Heart left ventricle (tissue), 16 donors: ENCODE data around the gene C6orf118. TPM values are rescaled to one million over a fixed set of nuclear protein-coding genes. Genes with fewer than 3 reads are reported as not detected.

Experiments used
- ATAC-seq, 4 donors: fragments of 200-7000 bp; cut with Tn5 transposase; one replicate each; pipeline ENCODE4 v1.9.1; 2020 to 2022; ENCODE audit warnings: moderate library complexity in 4 of 4, mild to moderate bottlenecking in 3 of 4, moderate number of reproducible peaks in 1 of 4
- DNase-seq, 5 donors: peaks; one replicate each; pipeline ENCODE4 v3.0.0-alpha.2; 2020
- H3K27ac ChIP-seq, 12 donors: fragments of 200-600 bp; sonication (generic) in 4 of 12; one replicate each; pipeline versions ENCODE4 v1.5.0 to v1.8.0; 2016 to 2022; ENCODE audit warnings: mild to moderate bottlenecking in 2 of 12
- H3K27me3 ChIP-seq, 9 donors: fragments of 200-600 bp; sonication (generic) in 2 of 9; one replicate each; pipeline versions ENCODE4 v1.5.1 to v1.8.0; 2016 to 2022; ENCODE audit warnings: mild to moderate bottlenecking in 3 of 9
- H3K36me3 ChIP-seq, 9 donors: fragments of 200-600 bp; sonication (generic) in 2 of 9; one replicate each; pipeline versions ENCODE4 v1.5.0 to v1.8.0; 2018 to 2022; ENCODE audit warnings: mild to moderate bottlenecking in 2 of 9
- H3K4me1 ChIP-seq, 12 donors: fragments of 200-600 bp; sonication (generic) in 4 of 12; one replicate each; pipeline versions ENCODE4 v1.5.0 to v1.8.0; 2016 to 2022; ENCODE audit warnings: mild to moderate bottlenecking in 3 of 12
- H3K4me3 ChIP-seq, 12 donors: fragments of 200-600 bp; sonication (generic) in 4 of 12; one replicate each; pipeline versions ENCODE4 v1.5.0 to v1.8.0; 2017 to 2022; ENCODE audit warnings: mild to moderate bottlenecking in 9 of 12, moderate library complexity in 4 of 12
- H3K9me3 ChIP-seq, 12 donors: fragments of 200-600 bp; sonication (generic) in 4 of 12; one replicate each; pipeline versions ENCODE4 v1.5.0 to v1.8.0; 2016 to 2022; ENCODE audit warnings: mild to moderate bottlenecking in 1 of 12
- CTCF ChIP-seq, 12 donors: fragments of 200-600 bp; sonication (generic) in 4 of 12; IDR thresholded peaks; one replicate each; pipeline versions ENCODE4 v1.5.0 to v1.8.0; 2018 to 2022; ENCODE audit warnings: antibody characterized with exemption in 12 of 12, mild to moderate bottlenecking in 5 of 12
- POLR2A ChIP-seq, 2 donors: fragments of 450-650 bp; IDR thresholded peaks; one replicate each; pipeline ENCODE4 v1.6.1; 2017; ENCODE audit warnings: antibody characterized with exemption in 2 of 2, mild to moderate bottlenecking in 2 of 2, moderate library complexity in 2 of 2
- WGBS, 4 donors: extraction: QIAGEN DNeasy Blood & Tissue Kit in 2 of 4; methylation state at CpG; one replicate each; pipeline versions ENCODE4 v1.1.5 to v1.1.7; 2013 to 2018; 5-methylcytosine and 5-hydroxymethylcytosine counted together
- intact Hi-C, 10 donors: fragments of 100-400 bp; cut with DNase I; formaldehyde crosslinking; loops; one replicate each; pipeline versions ENCODE4 v1.11.1 to v1.14.2; 2022
- polyA plus RNA-seq, 2 donors: library from polyadenylated mRNA; stranded (reverse); fragments of 200-250 nt; gene quantifications; one replicate each; pipeline ENCODE4 v1.2.3, GENCODE V29; 2013
- total RNA-seq, 9 donors: library from RNA; depleted of rRNA in 2 of 9; stranded (reverse); fragments of >200 nt in 2 of 9; fragmentation: NEBNext Ultra II Directional in 3 of 9; extraction: Animal tissue kit (Norgen Biotek cat#: 25700) in 3 of 9; gene quantifications; one replicate each; pipeline versions ENCODE4 v1.1.0 to v1.2.4, GENCODE V29; 2016 to 2023
- donor health status: ischemic (EF 13 %, LVEDD 7.1; RV severe dilation, severe dysfunction).
- donor health status: healthy with polysubstance abuse.
- donor health status: DM: no; HTN: yes; CAD: no.
- donor health status: DM: no; HTN: no; CAD: no.
- donor health status: ischemic (EF 25% LVEDD 6.9; RV normal size, moderate dysfunction).
- donor health status: ischemic (EF 25% LVEDD 5.7; RV mildly dilated, moderate dysfunction).
- donor health status: healthy.
- donor health status: DM: yes; HTN: yes; CAD: no.
- donor health status: ischemic (EF 35%, LVEDD 5.7; RV mildly dilated, moderate dysfunction).
- donor health status: nonischemic (EF 11% LVEDD 7.7; RV severe dilation, severe dysfunction).
- donor health status: DM: yes; HTN: yes; CAD: no.
- donor health status: PGD.
- donor health status: ischemic (EF 29% LVEDD 5.4; RV normal size, mild dysfunction).
- donor health status: nonischemic (EF 23%, LVEDD 6.1; RV moderate dilation, normal function).

Gene C6orf118
- total and polyA plus RNA-seq, 11 donors: not detected

- TF ChIP-seq POLR2A (IDR thresholded peaks at IDR 0.05): no peak
- no peak for TF ChIP-seq CTCF (IDR thresholded peaks at IDR 0.05)
- H3K36me3 ChIP-seq: no peaks in the 10 kb centered on the region
- no peak overlapping the region for H3K4me3 ChIP-seq
- H3K27ac ChIP-seq: no peak overlapping the region
- 87 to 100% (median 92%) methylated on average over 1 of the region's 1 CpG for WGBS, 4 donors
- DNase-seq (no peak), ATAC-seq (no peak)
- H3K27me3 ChIP-seq: no peaks in the 10 kb centered on the region
- peaks cover 0 to 23% (median 12%) of the 10 kb centered on the region in 12 donors for H3K9me3 ChIP-seq
- no peaks in the 10 kb centered on the region for H3K4me1 ChIP-seq
- intact Hi-C loops: no loop called here
Measured at GRCh38 chr6:165321555-165322145, 12.2 kb upstream of the C6orf118 start.

- no peaks in the 10 kb centered on the region for H3K27me3 ChIP-seq
- H3K9me3 ChIP-seq: peaks cover 0 to 23% (median 12%) of the 10 kb centered on the region in 12 donors
- H3K4me3 ChIP-seq: no peak overlapping the region
- no peak overlapping the region for H3K27ac ChIP-seq
- 64 to 88% (median 70%) methylated on average over 3 of the region's 3 CpGs for WGBS, 4 donors
- TF ChIP-seq CTCF (IDR thresholded peaks at IDR 0.05): no peak
- no peak for TF ChIP-seq POLR2A (IDR thresholded peaks at IDR 0.05)
- ATAC-seq (no peak), DNase-seq (no peak)
- H3K4me1 ChIP-seq: no peaks in the 10 kb centered on the region
- intact Hi-C loops: no loop called here
- H3K36me3 ChIP-seq: no peaks in the 10 kb centered on the region
Measured at GRCh38 chr6:165321150-165321549, 11.7 kb upstream of the C6orf118 start.

- Histone ChIP-seq H3K9me3 (peaks cover 0 to 23% (median 12%) of the 10 kb centered on the region in 12 donors), H3K36me3 (no peaks in the 10 kb centered on the region), H3K27ac (no peak overlapping the region), H3K4me1 (no peaks in the 10 kb centered on the region), H3K27me3 (no peaks in the 10 kb centered on the region), H3K4me3 (no peak overlapping the region)
- 79 to 83% (median 82%) methylated on average over 10 to 14 of the region's 14 CpGs; no CpG with 5 or more reads in 1 of the 4 donors for WGBS, 4 donors
- DNase-seq (no peak), ATAC-seq (no peak)
- intact Hi-C loops: no loop called here
- TF ChIP-seq CTCF (IDR thresholded peaks at IDR 0.05) (no peak), POLR2A (IDR thresholded peaks at IDR 0.05) (no peak)
Measured at GRCh38 chr6:165317723-165318122, 8.3 kb upstream of the C6orf118 start.

- intact Hi-C loops: no loop called here
Measured at GRCh38 chr6:165306955-165307354, 2.5 kb downstream of the C6orf118 start.

More at GRCh38 chr6:165306955-165307354, 2.5 kb downstream of the C6orf118 start:
- 74 to 91% (median 83%) methylated on average over 3 of the region's 3 CpGs for WGBS, 4 donors
- no peak for ATAC-seq
- no peak for DNase-seq
- Histone ChIP-seq H3K4me3 (no peak overlapping the region), H3K27ac (no peak overlapping the region), H3K27me3 (no peaks in the 10 kb centered on the region), H3K4me1 (peaks cover 0 to 13% (median 3%) of the 10 kb centered on the region in 12 donors), H3K9me3 (peaks cover 0 to 4% (median 0%) of the 10 kb centered on the region in 12 donors), H3K36me3 (no peaks in the 10 kb centered on the region)
- no peak for TF ChIP-seq POLR2A (IDR thresholded peaks at IDR 0.05)
- no peak for TF ChIP-seq CTCF (IDR thresholded peaks at IDR 0.05)
